Neural cell (in vitro differentiated cells): Measurements from ENCODE around the gene NKAIN4. TPM values are rescaled to one million over a fixed set of nuclear protein-coding genes. Genes with fewer than 3 reads are reported as not detected.

ENCODE experiments used
- H2AFZ ChIP-seq: fragments of 200-600, 300-800 bp; sonication (generic), shearing (Covaris generic); 2 replicates; pipeline ENCODE4 v1.6.0; 2014; ENCODE audit warnings: low read depth, mild to moderate bottlenecking, antibody characterized with exemption, low read length, moderate library complexity
- H3F3A ChIP-seq: fragments of 200-600 bp; shearing (Covaris generic); 2 replicates; pipeline ENCODE4 v1.6.1; 2016; ENCODE audit warnings: mild to moderate bottlenecking, moderate library complexity, mixed read lengths, antibody characterized with exemption, low read length; ENCODE audit not compliant: insufficient read depth, poor library complexity, severe bottlenecking
- H3K27ac ChIP-seq: fragments of 200-600, 300-800 bp; sonication (generic), shearing (Covaris generic); 2 replicates; pipeline ENCODE4 v1.5.1; 2014; ENCODE audit warnings: mild to moderate bottlenecking, low read length, moderate library complexity
- H3K27me3 ChIP-seq: fragments of 300-800, 200-600 bp; sonication (generic), shearing (Covaris generic); 2 replicates; pipeline ENCODE4 v1.6.0; 2014; ENCODE audit warnings: mild to moderate bottlenecking, low read depth, low read length, moderate library complexity; ENCODE audit not compliant: insufficient read depth
- H3K36me3 ChIP-seq: fragments of 300-800, 200-600 bp; sonication (generic), shearing (Covaris generic); 2 replicates; pipeline ENCODE4 v1.5.1; 2014; ENCODE audit warnings: mild to moderate bottlenecking, antibody characterized with exemption, low read length, moderate library complexity; ENCODE audit not compliant: insufficient read depth
- H3K4me2 ChIP-seq: fragments of 300-800, 200-600 bp; sonication (generic), shearing (Covaris generic); 2 replicates; pipeline ENCODE4 v1.6.0; 2014; ENCODE audit warnings: mild to moderate bottlenecking, low read length
- H3K4me3 ChIP-seq: fragments of 300-800, 200-600 bp; sonication (generic), shearing (Covaris generic); 2 replicates; pipeline ENCODE4 v1.5.1; 2014; ENCODE audit warnings: mild to moderate bottlenecking, low read length, moderate library complexity
- H3K79me2 ChIP-seq: fragments of 200-600 bp; shearing (Covaris generic); replicated peaks from 2 replicates; pipeline ENCODE4 v1.6.0; 2014; ENCODE audit warnings: mild to moderate bottlenecking, low read length, moderate library complexity; ENCODE audit not compliant: insufficient read depth
- H3K9ac ChIP-seq: fragments of 300-800, 200-600 bp; sonication (generic), shearing (Covaris generic); 2 replicates; pipeline ENCODE4 v1.6.1; 2016; ENCODE audit warnings: mild to moderate bottlenecking, low read length, mixed read lengths
- H3K9me2 ChIP-seq: fragments of 200-600 bp; shearing (Covaris generic); 2 replicates; pipeline ENCODE4 v1.6.1; 2016; ENCODE audit warnings: mild to moderate bottlenecking, low read length, mixed read lengths; ENCODE audit not compliant: insufficient read depth
- H3K9me3 ChIP-seq: fragments of 200-600, 300-800 bp; sonication (generic), shearing (Covaris generic); 2 replicates; pipeline ENCODE4 v1.6.1; 2016; ENCODE audit warnings: mild to moderate bottlenecking, mixed run types, low read length, moderate library complexity, mixed read lengths
- H4K20me1 ChIP-seq: fragments of 200-600 bp; shearing (Covaris generic); 2 replicates; pipeline ENCODE4 v1.6.1; 2016; ENCODE audit warnings: mild to moderate bottlenecking, mixed run types; ENCODE audit not compliant: insufficient read depth
- CTCF ChIP-seq: fragments of 450-650 bp; IDR thresholded peaks from 2 replicates; pipeline ENCODE4 v1.5.1; 2014; ENCODE audit warnings: antibody characterized with exemption, mild to moderate bottlenecking, moderate library complexity; ENCODE audit not compliant: poor library complexity, severe bottlenecking
- EP300 ChIP-seq: fragments of 450-650 bp; conservative IDR thresholded peaks from 2 replicates; pipeline ENCODE4 v1.6.1; 2014; ENCODE audit warnings: antibody characterized with exemption, mild to moderate bottlenecking, moderate library complexity; ENCODE audit not compliant: poor library complexity, severe bottlenecking
- EZH2 ChIP-seq: fragments of 200-600, 300-800 bp; shearing (Covaris generic), sonication (generic); IDR thresholded peaks from 2 replicates; pipeline ENCODE4 v1.6.1; 2014; ENCODE audit warnings: antibody characterized with exemption, low read length, borderline replicate concordance, mild to moderate bottlenecking; ENCODE audit not compliant: insufficient read depth, poor library complexity, severe bottlenecking
- MXI1 ChIP-seq: fragments of 450-650 bp; conservative IDR thresholded peaks from 2 replicates; pipeline ENCODE4 v1.6.1; 2014; ENCODE audit warnings: antibody characterized with exemption, mild to moderate bottlenecking; ENCODE audit not compliant: poor library complexity, severe bottlenecking
- POLR2AphosphoS5 ChIP-seq: IDR thresholded peaks from 2 replicates; pipeline ENCODE4 v1.6.1; 2012
- RAD21 ChIP-seq: fragments of 450-650 bp; conservative IDR thresholded peaks from 2 replicates; pipeline ENCODE4 v1.6.1; 2014; ENCODE audit warnings: antibody characterized with exemption, mild to moderate bottlenecking, moderate library complexity
- REST ChIP-seq: IDR thresholded peaks from 2 replicates; pipeline ENCODE4 v1.6.1; 2012; ENCODE audit warnings: borderline replicate concordance
- SMC3 ChIP-seq: fragments of 450-650 bp; conservative IDR thresholded peaks from 2 replicates; pipeline ENCODE4 v1.6.1; 2014; ENCODE audit warnings: antibody characterized with exemption, mild to moderate bottlenecking, moderate library complexity; ENCODE audit not compliant: poor library complexity
- TAF1 ChIP-seq: IDR thresholded peaks from 2 replicates; pipeline ENCODE4 v1.6.1; 2012; ENCODE audit warnings: low read depth
- polyA minus RNA-seq: library from RNA; depleted of rRNA, polyadenylated mRNA; stranded (reverse); fragments of >200 nt; gene quantifications from 2 replicates; pipeline ENCODE4 v1.2.3, GENCODE V29; 2014
- polyA plus RNA-seq: library from polyadenylated mRNA; depleted of rRNA; stranded (reverse); fragments of >200 nt; gene quantifications from 2 replicates; pipeline ENCODE4 v1.2.3, GENCODE V29; 2014

Gene NKAIN4
- 11.2 and 18.7 TPM in 2 replicates for polyA plus RNA-seq
- 5.4 TPM in 2 replicates for polyA minus RNA-seq

GRCh38 chr20:63254232-63254605, at the start of gene NKAIN4:
NKAIN4 (minus strand) TSS chr20:63254463; CDS start chr20:63254450, 13 bp downstream.
- Histone ChIP-seq H3K27ac (no peak within 1 kb of the TSS), H3K9ac (peak within 1 kb of the TSS; percentile 47), H3K79me2 (peaks cover 16% of the 10 kb centered on the region), H3K27me3 (peaks cover 19% of the 10 kb centered on the region), H3K4me3 (peak within 1 kb of the TSS; percentile 60), H3K9me3 (no peaks in the 10 kb centered on the region), H3K9me2 (no peaks in the 10 kb centered on the region), H3K4me2 (no peak within 1 kb of the TSS), H3F3A (no peaks in the 10 kb centered on the region), H2AFZ (no peak within 1 kb of the TSS), H3K36me3 (no peaks in the 10 kb centered on the region), H4K20me1 (no peaks in the 10 kb centered on the region)
- TF ChIP-seq RAD21 (no peak), EP300 (no peak), EZH2 (no peak)

- no peaks in the 10 kb centered on the region for H3F3A ChIP-seq
- H3K4me3 ChIP-seq: no peak overlapping the region
- H3K36me3 ChIP-seq: no peaks in the 10 kb centered on the region
- no peak overlapping the region for H3K9ac ChIP-seq
- no peak overlapping the region for H3K4me2 ChIP-seq
- H4K20me1 ChIP-seq: no peaks in the 10 kb centered on the region
- no peaks in the 10 kb centered on the region for H3K79me2 ChIP-seq
- H2AFZ ChIP-seq: no peak overlapping the region
- TF ChIP-seq REST (no peak), EP300 (no peak), TAF1 (no peak), MXI1 (no peak), POLR2AphosphoS5 (no peak), RAD21 (no peak), EZH2 (no peak), CTCF (no peak), SMC3 (no peak)
- no peaks in the 10 kb centered on the region for H3K27me3 ChIP-seq
- no peaks in the 10 kb centered on the region for H3K9me3 ChIP-seq
- no peaks in the 10 kb centered on the region for H3K9me2 ChIP-seq
- H3K27ac ChIP-seq: no peak overlapping the region
Measured at GRCh38 chr20:63303095-63303666, 48.9 kb upstream of the NKAIN4 start.
